Measurements from ENCODE around the gene CRHR2.

The CRHR2 gene

GRCh38 chr7:30613366-30614325, 68.6 kb downstream of the CRHR2 start:
- DNase-seq: no peak

DNA sequence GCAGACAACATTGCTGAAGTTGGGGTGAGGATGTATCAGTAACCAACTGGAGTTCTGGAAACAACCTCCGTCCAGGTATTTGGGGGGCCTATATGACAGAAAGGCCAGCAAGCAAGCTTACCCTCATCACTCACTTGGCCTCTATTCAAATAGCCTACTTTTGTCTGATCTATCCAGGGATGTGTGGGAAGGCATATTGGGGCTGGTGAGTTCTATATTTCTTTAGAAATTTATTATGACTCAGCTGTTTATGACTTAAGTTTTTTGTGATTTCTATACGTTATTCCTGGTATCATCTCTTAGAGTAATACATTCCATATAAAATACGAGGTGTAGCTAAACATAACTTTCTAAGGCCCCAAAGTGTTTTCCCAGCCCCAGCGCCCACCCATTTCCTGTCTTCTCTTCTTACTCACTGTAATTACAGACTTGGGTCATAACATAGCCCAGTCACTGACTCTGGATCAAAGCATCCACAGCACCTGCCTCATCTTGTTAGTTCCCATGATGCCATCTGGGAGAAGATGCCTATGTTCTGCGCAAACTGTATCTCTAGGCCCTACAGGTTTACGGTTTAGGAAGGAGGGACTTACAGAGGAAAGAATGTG, 69.5 kb downstream of the CRHR2 start:
- no peak for DNase-seq

DNA sequence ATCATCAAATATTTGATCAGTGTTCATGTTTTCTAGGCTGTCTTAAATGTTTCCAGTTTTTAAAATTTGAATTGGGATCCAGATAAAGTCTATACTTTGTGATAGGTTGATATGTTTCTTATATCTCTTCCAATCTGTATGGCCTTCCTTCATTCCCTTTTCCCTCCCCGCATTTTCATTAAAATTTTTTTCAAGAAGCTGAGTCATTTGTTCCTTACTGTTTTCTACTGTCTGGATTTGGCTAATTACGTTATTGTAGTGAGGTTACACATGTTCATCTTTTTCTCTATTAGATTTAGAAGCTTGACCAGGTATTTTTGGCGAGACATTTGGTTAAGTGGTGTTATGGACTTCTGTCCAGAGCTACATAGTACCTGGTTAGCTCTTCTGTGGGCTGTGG, 76.4 kb downstream of the CRHR2 start:
- DNase-seq: no peak

GRCh38 chr7:30604901-30605300, 77.4 kb downstream of the CRHR2 start:
- no peak for DNase-seq
